Activated CD4-positive, alpha-beta T cell treated with anti-CD3 and anti-CD28 coated beads for 4 hours (primary cell): Measurements from ENCODE around the gene SLC38A7.
"Not testable (repeated sequence)": the region's sequence is repeated elsewhere in the genome, so short reads cannot be mapped to it uniquely, and the experiment has no call there.

Source experiments
- DNase-seq, 2 donors: peaks; one replicate each; pipeline ENCODE4 v3.0.0-alpha.2; 2020

SLC38A7 gene

GRCh38 chr16:58670946-58671583 lies 13.5 kb downstream of the SLC38A7 start:
- no peak for DNase-seq

- DNase-seq = no peak
These were observed 14.4 kb downstream of the SLC38A7 start for GRCh38 chr16:58670177-58670576.

DNA sequence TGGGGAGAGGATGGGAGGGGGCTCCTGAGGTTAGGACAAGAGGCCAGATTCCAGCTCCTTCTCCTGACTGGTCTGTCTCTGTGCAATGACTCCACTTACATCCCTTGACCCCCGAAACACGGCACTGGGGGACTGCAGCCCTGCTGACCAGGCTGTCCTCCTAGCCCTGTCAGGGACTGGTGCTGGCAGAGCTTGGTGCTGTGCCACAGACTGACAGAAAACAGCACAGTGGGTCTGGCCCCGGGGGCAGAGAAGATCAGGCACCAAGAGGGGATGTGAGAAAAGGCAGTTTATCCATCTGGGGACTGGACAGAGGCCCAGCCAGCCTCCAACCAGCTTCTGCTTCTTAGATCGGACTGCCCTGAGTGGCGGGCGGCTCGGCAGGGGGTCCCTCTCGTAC lies 19.4 kb downstream of the SLC38A7 start:
- DNase-seq = no peak

- no peak for DNase-seq
These were observed 23.3 kb downstream of the SLC38A7 start for GRCh38 chr16:58661199-58661830.

- DNase-seq = not testable (repeated sequence)
These were observed 24.7 kb downstream of the SLC38A7 start for GRCh38 chr16:58659911-58660310.

GRCh38 chr16:58658796-58659211 lies 25.8 kb downstream of the SLC38A7 start:
- DNase-seq = no peak

- no peak for DNase-seq
These were observed 27.7 kb downstream of the SLC38A7 start for GRCh38 chr16:58656899-58657298.

DNA sequence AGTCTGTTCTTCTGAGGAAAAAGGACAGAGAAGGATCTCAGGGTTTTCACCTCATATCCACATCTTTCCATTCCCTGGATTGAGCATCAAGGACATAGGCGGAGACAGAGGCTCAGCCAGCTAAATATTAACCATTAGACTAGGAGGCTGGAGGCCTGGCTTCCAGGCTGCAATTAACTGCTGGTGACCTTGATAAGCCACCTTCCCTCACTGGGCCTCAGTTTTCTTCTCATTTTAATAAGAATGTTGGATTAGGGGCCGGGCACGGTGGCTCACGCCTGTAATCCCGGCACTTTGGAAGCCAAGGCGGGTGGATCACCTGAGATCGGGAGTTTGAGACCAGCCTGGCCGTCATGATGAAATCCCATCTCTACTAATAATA lies 29.4 kb downstream of the SLC38A7 start:
- DNase-seq = no peak

GRCh38 chr16:58654560-58655214 lies 29.9 kb downstream of the SLC38A7 start:
- no peak for DNase-seq

DNA sequence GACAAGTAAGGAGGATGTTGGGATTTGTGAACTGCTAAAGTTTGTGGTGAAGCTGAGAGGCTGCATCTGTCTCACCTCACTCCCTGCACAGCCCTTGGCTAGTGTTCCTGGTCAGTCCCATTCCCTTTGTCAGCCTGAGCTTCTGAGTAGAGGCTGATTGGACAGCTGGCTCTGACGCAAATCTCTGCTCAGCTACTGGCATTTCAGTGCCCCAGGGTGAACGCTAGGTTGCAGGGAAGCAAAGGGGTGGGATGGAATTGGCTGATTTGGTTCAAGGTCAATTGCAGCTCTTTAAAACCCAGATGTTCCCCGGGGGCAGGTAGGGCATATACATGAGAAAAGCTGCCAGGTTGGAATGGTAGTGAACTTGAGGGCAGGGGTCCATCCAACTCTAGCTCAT lies 31.8 kb downstream of the SLC38A7 start:
- no peak for DNase-seq

GRCh38 chr16:58651965-58652348 lies 32.6 kb downstream of the SLC38A7 start:
- no peak for DNase-seq

- no peak for DNase-seq
These were observed 34.9 kb downstream of the SLC38A7 start for GRCh38 chr16:58649707-58650106.

DNA sequence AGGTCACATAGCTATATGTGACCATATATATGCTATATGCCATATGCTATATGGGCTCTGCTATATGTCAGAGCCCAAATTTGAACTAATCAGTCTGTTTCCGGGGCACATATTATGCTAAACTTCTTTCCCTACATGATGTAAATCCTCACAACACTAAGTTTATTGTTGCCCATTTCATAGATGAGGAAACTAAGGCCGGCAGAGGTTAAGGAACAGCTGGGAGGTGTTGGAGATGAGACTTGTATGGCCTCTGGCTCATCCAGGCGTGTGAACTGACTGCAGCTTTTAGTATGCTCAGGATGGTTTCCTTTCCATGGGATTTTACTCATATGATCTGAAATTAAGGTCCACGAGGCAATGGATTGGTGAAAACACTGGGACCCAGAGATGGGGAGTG lies 37.5 kb downstream of the SLC38A7 start:
- no peak for DNase-seq

DNA sequence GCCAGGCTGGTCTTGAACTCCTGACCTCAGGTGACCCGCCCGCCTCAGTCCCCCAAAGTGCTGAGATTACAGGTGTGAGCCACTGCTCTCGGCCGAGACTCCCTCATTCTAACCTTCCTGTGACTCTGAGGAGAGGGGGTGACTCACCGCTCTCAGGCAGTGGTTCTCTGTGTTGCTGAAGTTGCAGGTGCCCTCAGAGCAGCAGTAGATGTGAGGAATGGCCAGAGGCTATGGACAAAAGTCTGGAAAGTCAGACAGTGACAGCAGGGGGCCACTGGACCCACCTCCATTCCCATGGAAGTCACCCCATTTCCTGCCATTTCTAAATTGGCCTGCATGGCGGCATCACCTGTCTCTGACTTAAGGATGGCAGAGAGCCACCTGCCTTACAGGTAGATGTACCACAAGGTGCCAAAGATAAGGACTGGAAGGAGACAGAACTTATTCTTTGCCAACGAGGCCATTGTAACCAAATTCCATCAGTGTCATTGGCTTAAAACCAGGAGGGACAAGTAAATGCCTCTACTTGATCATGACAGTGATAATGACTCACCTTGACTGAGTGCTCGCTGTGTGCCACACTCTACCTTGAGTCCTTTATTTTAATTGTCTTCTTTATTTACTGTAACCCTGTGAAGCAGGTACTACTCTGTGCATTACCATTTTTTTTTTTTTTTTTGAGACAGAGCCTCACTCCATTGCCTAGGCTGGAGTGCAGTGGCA lies 39.6 kb downstream of the SLC38A7 start:
- DNase-seq = no peak

DNA sequence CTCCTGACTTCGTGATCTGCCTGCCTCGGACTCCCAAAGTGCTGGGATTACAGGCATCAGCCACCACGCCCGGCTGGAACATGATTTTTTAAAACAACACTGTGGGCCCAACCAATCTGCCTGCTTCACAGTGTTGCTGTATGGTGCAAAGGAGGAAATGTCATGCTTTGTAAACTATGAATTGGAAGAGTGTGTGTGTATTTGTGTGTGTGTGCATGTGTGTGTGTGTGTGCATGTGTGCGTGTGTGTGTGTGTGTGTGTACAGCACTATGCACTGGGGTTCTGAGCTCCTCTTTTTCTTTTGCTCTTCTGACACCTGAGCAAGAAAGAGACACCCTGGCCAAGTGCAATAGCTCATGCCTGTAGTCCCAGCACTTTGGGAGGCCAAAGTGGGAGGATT lies 40.5 kb downstream of the SLC38A7 start:
- DNase-seq = no peak

GRCh38 chr16:58640949-58641348 lies 43.6 kb downstream of the SLC38A7 start:
- no peak for DNase-seq

DNA sequence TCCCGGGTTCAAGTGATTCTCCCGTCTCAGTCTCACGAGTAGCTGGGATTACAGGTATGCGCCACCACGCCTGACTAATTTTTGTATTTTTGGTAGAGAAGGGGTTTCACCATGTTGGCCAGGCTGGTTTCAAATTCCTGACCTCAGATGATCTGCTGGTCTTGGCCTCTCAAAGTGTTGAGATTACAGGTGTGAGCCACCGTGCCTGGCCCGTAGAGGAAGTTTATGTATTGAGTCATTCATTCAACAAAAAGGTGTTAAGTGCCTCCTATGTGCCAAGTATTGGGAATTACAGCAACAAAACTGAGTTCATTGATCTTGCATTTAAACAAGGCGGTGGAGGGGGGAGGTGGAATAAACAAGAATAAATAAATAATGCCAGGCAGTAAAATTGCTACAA lies 44.7 kb downstream of the SLC38A7 start:
- no peak for DNase-seq

DNA sequence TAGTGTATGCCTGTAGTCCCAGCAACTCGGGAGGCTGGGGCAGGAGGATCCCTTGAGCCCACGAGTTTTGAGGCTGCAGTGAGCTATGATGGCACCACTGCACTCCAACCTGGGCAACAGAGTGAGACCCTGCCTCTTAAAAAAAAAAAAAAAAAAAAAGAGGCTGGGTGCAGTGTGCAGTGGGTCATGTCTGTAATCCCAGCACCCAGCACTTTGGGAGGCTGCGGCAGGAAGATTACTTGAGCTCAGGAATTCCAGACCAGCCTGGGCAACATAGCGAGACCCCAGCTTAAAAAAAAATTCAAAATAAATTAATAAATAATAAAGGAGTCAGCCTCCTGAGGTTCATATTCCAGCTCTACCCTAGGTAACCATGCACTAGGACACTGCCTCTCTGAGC lies 45.3 kb downstream of the SLC38A7 start:
- no peak for DNase-seq

DNA sequence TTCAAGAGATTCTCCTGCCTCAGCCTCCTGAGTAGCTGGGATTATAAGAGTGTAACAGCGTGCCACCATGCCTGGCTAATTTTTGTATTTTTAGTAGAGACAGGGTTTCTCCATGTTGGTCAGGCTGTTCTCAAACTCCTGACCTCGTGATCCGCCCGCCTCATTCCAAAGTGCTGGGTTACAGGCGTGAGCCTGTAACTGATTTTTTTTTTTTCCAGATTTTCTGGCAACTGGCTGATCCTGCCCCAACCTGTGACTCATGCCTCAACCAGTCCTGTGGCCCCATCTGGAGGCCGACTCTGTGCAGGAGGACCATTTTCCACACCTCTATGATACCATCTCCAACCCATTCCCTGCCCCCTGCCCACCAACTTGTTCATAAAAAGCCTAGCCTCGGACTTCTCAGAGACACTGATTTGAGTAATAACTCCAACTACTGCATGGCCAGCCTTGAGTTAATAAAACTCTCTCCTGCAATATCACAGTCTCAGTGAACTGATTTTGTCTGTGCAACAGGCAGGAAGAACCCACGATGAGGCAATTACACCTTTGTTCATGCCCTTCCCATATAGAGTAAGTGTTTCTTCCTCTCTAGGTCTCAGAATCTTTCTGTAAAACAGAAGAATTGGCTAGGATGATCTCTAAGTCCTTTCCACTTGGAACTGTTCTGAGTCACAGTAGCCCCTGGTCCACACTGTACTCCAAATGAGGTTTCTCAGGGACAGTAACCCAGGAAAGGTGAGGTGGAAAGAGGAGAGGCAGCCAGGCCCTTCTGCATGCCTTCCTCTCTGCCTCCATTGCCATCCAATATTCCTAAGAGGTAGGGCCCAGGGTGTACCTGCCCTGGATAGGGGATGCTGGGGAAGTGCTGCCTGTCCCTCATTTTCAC lies 46.2 kb downstream of the SLC38A7 start:
- no peak for DNase-seq

DNA sequence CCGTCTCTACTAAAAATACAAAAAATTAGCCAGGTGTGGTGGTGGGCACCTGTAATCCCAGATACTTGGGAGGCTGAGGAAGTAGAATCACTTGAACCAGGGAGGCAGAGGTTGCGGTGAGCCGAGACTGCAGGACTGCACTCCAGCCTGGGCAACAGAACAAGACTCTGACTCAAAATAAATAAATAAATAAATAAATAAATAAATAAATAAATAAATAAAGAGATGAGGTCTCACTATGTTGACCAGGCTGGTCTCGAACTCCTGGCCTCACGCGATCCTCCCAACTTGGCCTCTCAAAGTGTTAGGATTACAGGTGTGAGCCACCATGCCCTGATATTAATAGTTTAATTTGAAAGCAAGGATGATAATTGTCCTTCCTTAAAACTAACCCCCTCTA lies 47.5 kb downstream of the SLC38A7 start:
- not testable (repeated sequence) for DNase-seq

DNA sequence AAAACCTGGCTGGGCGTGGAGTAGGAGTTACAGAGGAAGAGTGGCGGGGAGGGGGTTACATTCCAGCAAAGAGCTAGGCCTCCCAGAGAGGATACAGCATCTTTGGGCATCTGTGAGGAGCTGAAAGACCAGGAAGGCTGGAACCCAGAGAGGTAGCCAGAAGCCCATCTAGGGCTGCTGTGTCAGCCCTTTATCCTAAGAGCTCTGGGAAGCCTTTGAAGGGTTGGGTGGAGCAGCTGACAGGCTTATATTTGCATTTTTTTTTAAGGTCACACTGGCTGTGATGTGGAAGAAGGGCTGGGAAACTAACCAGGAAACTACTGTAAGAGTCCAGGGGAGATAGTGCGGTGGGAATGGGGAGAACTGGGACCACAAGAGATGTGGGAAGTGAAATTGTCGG lies 48.1 kb downstream of the SLC38A7 start:
- no peak for DNase-seq

DNA sequence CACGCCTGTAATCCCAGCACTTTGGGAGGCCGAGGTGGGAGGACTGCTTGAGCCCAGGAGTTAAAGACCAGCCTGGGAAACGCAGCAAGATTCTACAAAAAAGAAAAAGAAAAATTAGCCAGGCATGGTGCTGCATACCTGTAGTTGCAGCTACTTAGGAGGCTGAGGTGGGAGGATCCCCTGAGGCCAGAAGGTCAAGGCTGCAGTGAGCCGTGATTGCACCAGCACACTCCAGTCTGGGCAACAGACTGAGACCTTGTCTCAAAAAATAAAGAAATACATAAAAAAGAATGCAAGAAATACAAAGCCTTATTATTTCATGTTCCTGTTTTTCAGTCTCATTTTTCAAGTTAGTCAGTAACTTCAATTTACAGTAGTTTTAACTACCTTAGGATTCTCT lies 49.1 kb downstream of the SLC38A7 start:
- DNase-seq = no peak

- no peak for DNase-seq
These were observed 50.2 kb downstream of the SLC38A7 start for GRCh38 chr16:58634265-58634802.
